Activated T-cell treated with anti-CD3 and anti-CD28 coated beads for 4 hours (primary cell): ENCODE results near the gene LCN10.
A peak's percentile ranks its signal among the peaks of the same experiment; 100 is the strongest.
"Not testable (repeated sequence)": the region's sequence is repeated elsewhere in the genome, so short reads cannot be mapped to it uniquely, and the experiment has no call there.

ENCODE experiments used
- DNase-seq: peaks from one replicate; pipeline ENCODE4 v3.0.0-alpha.2; 2020

Gene LCN10

GRCh38 chr9:136742591-136743391 is at the start of gene LCN10:
LCN10 (minus strand) TSS chr9:136742940; CDS start chr9:136742903, 37 bp downstream.
- no peak for DNase-seq

DNA sequence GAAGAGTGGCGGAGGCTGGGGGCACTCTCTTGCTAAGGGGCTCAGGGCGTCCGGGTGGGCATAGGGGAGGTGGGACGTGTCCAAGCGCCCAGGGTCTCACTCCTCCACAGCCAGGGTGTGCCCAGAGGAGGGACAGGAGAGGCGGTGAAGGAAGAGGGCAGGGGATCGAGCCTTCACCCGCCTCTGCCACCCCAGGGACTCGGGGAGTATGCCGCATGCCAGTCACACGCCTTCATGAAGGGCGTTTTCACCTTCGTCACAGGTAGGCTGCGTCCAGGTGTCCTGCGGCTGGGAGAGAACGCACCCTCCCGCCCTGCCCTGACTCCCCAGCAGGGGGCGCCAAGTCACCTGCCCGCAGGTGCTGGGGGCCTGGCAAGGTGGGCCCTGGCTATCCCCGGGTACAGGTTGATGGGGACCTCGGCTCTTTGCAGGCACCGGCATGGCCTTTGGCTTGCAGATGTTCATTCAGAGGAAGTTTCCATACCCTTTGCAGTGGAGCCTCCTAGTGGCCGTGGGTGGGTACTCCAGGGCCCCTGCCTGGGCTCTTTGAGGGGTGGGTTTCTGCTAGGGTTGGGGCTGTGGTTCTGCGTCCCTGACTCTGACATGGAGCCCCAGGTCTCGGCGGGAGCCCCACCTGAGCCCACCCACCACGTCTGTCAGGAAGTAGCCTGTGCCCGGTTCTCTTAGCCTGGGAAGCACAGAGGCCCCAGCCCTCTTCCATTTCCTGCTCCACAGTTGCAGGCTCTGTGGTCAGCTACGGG is 49.0 kb upstream of the LCN10 start:
- peak; percentile 51 for DNase-seq

- DNase-seq = peak; percentile 99
Measured at GRCh38 chr9:136790640-136791515, 48.1 kb upstream of the LCN10 start, which contains the start of gene TMEM141. TMEM141 (plus strand) TSS chr9:136791344; CDS start chr9:136791371, 27 bp downstream.

GRCh38 chr9:136789523-136789937 is 46.8 kb upstream of the LCN10 start:
- no peak for DNase-seq

GRCh38 chr9:136788644-136789522 is 46.1 kb upstream of the LCN10 start:
- not testable (repeated sequence) for DNase-seq

DNA sequence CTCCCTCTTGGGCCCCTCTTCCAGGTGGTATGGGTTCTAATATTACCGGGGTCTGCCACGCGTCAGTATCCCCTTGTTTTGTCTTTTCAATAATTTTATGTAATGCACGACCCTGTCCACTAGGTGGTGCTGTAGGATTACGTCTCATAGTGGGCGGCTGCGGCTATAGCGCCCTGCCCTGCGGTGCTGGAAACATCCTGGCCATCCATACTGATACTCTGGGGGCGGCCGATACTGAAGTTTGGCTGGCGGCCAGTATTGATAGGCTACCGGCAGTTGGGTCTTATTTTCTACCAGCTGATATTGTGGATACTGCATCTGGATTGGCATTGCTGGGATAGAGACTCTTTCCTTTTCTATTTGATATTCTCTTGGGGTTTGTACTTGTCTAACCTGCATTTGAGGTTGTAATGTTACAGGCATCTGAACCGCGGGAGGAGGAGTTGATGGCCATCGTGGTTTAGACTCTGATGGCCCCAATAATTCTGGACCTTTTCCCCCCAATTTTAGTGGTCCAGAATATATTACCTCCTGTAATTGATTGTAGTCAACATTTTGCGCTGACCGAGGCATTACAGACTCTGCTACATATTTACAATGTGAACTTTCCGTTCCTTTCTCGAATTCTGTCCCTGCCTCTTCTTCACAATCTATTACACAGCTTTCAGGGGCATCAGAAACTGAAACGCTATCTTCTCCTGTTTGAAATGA is 45.1 kb upstream of the LCN10 start:
- DNase-seq = peak; percentile 62

- DNase-seq = not testable (repeated sequence)
Measured at GRCh38 chr9:136786983-136787382, 44.2 kb upstream of the LCN10 start.

- no peak for DNase-seq
Measured at GRCh38 chr9:136786451-136786850, 43.7 kb upstream of the LCN10 start.

DNA sequence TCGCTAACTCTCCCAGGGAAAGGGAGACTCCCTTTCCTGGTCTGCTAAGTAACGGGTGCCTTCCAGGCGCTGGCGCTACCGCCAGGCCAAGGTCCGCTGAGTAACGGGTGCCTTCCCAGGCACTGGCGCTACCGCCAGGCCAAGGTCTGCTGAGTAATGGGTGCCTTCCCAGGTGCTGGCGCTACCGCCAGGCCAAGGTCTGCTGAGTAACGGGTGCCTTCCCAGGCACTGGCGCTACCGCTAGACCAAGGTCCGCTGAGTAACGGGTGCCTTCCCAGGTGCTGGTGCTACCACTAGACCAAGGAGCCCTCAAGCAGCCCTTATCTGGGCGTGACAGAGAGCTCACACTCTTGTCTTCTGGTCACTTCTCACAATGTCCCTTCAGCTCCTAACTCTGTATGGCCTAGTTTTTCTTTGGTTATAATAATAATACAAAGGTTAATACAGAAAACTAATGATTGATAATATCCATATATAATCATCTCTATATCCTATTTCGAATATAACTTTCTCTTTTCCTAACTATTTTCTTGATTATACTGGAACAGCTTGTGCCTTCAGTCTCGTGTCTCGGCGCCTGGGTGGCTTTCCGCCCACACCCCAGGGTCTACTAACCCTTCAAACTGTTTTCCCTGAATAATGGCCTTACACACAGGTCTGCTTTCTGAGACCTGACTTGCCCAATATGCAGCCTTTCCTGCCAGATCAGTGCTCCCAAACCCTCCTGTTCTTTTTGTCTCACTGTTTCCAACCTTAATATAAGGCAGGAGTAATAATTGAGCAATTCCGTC is 43.0 kb upstream of the LCN10 start:
- DNase-seq = not testable (repeated sequence)

DNA sequence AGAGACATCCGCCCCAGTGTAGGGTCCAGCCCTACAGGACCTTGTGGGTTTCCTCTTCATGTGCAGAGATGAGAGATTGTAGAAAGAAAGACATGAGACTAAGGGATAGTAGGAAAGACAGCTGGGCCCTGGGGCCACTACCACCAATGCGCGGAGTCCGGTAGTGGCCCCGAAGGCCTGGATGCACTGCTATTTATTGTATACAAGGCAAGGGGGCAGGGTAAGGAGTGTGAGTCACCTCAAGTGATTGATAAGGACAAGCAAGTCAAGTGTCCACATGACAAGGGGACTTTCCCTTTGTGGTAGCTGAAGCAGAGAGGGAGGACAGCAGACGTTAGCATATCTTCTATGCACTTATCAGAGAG is 42.2 kb upstream of the LCN10 start:
- no peak for DNase-seq

DNA sequence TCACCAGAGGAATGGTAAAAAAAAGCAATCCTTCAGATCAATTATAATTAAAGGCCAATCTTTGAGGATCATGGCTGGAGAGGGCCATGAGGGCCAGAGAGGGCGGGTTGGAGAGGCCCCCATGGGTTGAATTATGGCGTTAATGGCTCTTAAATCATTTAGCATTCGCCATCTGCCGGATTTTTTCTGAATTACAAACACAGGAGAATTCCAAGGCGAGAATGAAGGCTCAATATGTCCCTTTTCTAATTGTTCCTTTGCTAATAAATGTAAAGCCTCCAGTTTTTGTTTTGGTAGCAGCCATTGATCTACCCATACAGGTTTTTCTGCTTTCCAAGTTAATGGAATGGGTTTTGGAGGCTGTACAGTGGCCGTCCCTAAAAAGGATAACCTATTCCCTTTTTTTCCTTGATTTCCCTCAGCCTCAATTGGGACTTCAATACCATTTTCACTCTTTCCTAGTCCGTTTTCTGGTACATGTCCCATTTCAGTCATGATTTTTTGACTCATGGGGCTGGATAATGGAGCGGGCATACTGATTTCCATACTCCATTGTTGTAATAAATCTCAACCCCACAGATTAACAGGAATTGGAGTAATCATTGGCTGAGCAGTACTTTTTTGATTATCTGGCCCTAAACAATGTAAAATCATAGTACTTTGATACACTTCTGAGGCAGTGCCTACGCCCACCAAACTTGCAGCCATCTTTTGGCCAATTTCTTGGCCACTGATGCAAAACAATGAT is 41.7 kb upstream of the LCN10 start:
- DNase-seq = no peak

DNA sequence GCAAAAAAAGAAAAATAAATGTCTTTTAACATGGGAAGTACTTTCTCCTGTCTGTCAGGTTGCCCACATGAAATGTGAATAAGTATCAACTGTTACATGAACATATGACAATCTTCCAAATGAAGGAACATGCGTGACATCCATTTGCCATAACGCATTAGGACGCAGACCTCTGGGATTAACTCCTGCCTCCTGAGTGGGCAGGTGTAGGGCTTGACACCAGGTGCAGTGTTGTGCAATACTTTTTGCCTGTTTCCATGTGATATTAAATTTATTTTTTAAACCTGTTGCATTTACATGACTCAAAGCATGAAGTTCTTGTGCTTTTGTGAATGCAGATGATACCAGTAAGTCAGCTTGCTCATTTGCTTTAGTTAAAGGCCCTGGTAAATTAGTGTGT is 39.7 kb upstream of the LCN10 start:
- no peak for DNase-seq

- no peak for DNase-seq
Measured at GRCh38 chr9:136779808-136780207, 37.1 kb upstream of the LCN10 start.

DNA sequence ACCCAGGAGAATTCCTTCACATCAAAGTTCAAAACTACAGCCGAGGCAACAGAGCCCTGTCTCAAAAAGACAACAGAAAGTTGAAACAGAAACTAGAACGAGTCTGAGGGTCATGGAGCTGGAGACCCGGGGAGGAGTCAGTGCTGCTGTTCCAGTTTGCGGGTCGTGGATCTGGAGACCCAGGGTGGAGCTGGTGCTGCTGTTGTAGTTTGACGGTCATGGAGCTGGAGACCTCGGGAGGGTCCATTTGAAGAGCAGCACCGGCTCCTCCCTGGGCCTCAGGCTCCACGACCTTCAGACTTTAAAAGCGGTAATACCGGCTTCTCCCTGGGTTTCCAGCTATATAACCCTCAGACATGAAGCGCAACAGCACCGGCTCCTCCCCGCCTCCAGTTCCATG is 34.6 kb upstream of the LCN10 start:
- DNase-seq = no peak

GRCh38 chr9:136776947-136777346 is 34.2 kb upstream of the LCN10 start:
- no peak for DNase-seq

DNA sequence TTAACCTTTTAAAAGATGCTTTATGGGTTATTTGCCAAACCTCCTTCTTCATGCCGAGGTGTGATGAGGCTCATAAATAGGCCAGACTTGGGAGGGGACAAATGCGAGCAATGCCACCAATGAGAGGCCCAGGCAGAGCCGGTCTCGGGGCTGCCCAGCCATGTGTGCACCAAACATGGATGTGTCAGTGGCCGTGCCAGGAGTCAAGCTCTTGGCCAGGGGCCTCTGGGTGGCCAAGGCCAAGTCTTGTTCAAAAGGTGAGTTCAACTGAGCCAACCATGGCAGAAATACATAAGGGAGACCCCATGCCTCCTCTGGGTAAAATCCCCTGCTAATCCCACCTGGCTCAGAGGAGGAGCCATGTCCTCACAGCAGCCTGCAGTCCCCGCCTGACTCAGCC is 32.5 kb upstream of the LCN10 start:
- no peak for DNase-seq

DNA sequence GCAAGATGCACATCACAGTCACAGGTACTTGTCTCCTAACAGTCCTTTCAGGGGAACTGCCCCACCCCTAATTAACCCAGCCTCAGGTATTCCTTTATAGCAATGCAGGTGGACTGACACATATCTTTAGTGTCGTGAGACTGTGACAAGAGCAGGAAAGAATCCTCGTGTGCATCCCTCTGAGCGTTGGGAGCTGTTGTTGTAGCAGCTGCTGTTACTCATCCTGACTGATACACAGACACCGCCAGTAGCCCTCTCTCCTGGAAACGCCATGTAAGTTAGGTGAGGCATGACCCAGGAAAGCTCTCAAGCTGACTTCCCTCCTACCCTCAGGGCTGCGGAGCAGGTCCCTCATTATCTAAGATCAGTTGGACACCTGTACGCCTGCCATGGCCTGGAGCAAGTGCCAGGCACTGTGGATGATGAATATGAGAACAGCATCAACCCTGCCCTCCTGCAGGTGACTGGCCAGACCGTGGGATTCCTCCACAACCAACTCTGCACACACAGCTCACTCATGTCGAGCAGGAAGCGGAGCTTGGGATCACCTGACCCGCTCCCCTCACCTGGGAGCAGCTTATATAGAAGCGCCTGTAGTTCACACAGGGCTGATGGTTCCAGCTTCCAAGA is 31.8 kb upstream of the LCN10 start:
- DNase-seq = no peak

DNA sequence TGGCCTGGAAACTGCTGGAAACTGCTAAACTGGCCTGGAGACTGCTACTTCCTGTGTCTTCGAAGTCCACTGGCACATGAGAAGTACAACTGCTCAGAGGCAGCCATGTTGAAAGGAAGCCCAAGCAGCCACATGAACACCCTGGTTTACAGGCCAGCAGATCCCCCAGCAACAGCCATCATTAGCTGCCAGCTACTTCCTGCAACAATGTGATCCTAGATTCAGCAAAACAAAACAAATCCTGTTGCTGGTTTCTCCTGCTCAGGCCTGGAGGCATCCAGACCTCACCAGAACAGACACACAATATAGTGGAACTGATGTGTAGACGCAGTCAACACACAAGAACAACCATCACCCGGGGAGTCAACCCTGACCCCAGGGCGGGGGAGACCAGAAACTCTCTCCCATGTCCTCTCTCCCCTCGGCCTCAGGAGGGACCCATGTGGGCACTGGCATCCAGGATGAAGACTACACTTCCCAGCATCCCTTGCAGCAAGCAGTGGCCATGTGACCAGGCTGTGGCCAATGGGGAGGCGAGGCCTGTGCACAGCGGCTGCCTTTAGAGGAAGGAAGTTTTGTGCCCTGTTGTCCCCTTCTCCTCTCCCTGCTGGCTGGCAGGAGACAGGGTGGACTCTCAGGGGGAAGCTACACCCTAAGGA is 30.8 kb upstream of the LCN10 start:
- no peak for DNase-seq
